HepG2 (cell line): ENCODE data around the gene APOC4. TPM values are rescaled to one million over a fixed set of nuclear protein-coding genes. Genes with fewer than 3 reads are reported as not detected.

Experiments
- CENPX ChIP-seq: sonication (generic); formaldehyde crosslinking; IDR thresholded peaks from 2 replicates; pipeline ENCODE4 v1.9.0; 2021; ENCODE audit warnings: mild to moderate bottlenecking, missing genetic modification reagents, moderate library complexity
- HDAC1 ChIP-seq: sonication (generic); formaldehyde crosslinking; IDR thresholded peaks from 2 replicates; pipeline ENCODE4 v1.5.1; 2020; ENCODE audit warnings: mild to moderate bottlenecking, missing genetic modification reagents
- IRF2 ChIP-seq: IDR thresholded peaks from 2 replicates; pipeline ENCODE4 v1.6.1; 2018; ENCODE audit warnings: missing genetic modification reagents, missing compliant biosample characterization
- KDM2A ChIP-seq: sonication (generic); formaldehyde crosslinking; IDR thresholded peaks from 2 replicates; pipeline ENCODE4 v1.4.0; 2020; ENCODE audit warnings: low read depth, missing genetic modification reagents, borderline replicate concordance
- MAFF ChIP-seq: IDR thresholded peaks from 2 replicates; pipeline ENCODE4 v1.6.1; 2011; ENCODE audit warnings: low read depth, low read length, improper control_type of control experiment
- MZF1 ChIP-seq: sonication (generic); formaldehyde crosslinking; IDR thresholded peaks from 2 replicates; pipeline ENCODE4 v1.8.1; 2023; ENCODE audit warnings: mild to moderate bottlenecking, missing genetic modification reagents, borderline replicate concordance
- RAD21 ChIP-seq: fragments of 450-650 bp; formaldehyde crosslinking; IDR thresholded peaks from 2 replicates; pipeline ENCODE4 v1.5.0; 2020; ENCODE audit warnings: mild to moderate bottlenecking
- RBM22 ChIP-seq: fragments of 200-400 bp; formaldehyde crosslinking; optimal IDR thresholded peaks from 2 replicates; pipeline ENCODE3; 2017; ENCODE audit warnings: mild to moderate bottlenecking, low read length, moderate library complexity
- RBM39 ChIP-seq: fragments of 200-400 bp; formaldehyde crosslinking; IDR thresholded peaks from one replicate; pipeline ENCODE4 v1.6.1; 2018; ENCODE audit warnings: antibody characterized with exemption, mild to moderate bottlenecking, low read depth, low read length; ENCODE audit not compliant: poor library complexity, severe bottlenecking
- RELA ChIP-seq: sonication (generic); formaldehyde crosslinking; IDR thresholded peaks from 2 replicates; pipeline ENCODE4 v1.4.0; 2020; ENCODE audit warnings: missing genetic modification reagents
- SKI ChIP-seq: fragments of 450-650 bp; IDR thresholded peaks from one replicate; pipeline ENCODE4 v1.6.1; 2018; ENCODE audit warnings: mild to moderate bottlenecking; ENCODE audit not compliant: partially characterized antibody
- SP4 ChIP-seq: sonication (generic); formaldehyde crosslinking; IDR thresholded peaks from 2 replicates; pipeline ENCODE4 v1.8.1; 2023; ENCODE audit warnings: mild to moderate bottlenecking, missing genetic modification reagents
- TCF12 ChIP-seq, 2 experiments: fragments of 450-650 bp in 1 of 2; sonication (generic) in 1 of 2; formaldehyde crosslinking in 1 of 2; IDR thresholded peaks; 2 replicates each; pipeline versions ENCODE4 v1.6.1 to v1.8.0; 2017 to 2022; ENCODE audit warnings: antibody characterized with exemption in 1 of 2, mild to moderate bottlenecking in 1 of 2, missing genetic modification reagents in 1 of 2, moderate library complexity in 1 of 2
- TGIF2 ChIP-seq: IDR thresholded peaks from 2 replicates; pipeline ENCODE4 v1.6.1; 2016; ENCODE audit warnings: control low read depth, missing compliant biosample characterization
- ZNF678 ChIP-seq: sonication (generic); formaldehyde crosslinking; IDR thresholded peaks from 2 replicates; pipeline ENCODE4 v1.4.0; 2020; ENCODE audit warnings: mild to moderate bottlenecking, missing genetic modification reagents
- ZNF772 ChIP-seq: sonication (generic); formaldehyde crosslinking; IDR thresholded peaks from 2 replicates; pipeline ENCODE4 v1.5.0; 2020; ENCODE audit warnings: mild to moderate bottlenecking, missing genetic modification reagents
- ZSCAN21 ChIP-seq: sonication (generic); formaldehyde crosslinking; IDR thresholded peaks from 2 replicates; pipeline ENCODE4 v1.8.0; 2022; ENCODE audit warnings: mild to moderate bottlenecking, missing genetic modification reagents, moderate library complexity, borderline replicate concordance
- ZSCAN29 ChIP-seq: sonication (generic); formaldehyde crosslinking; conservative IDR thresholded peaks from 2 replicates; pipeline ENCODE4 v1.4.0; 2020; ENCODE audit warnings: mild to moderate bottlenecking, missing genetic modification reagents
- polyA plus RNA-seq, 8 experiments: library from polyadenylated mRNA; depleted of rRNA in 3 of 8; stranded (reverse) in 7 of 8; unstranded in 1 of 8; fragments of >200 nt; fragmentation: Illumina TruSeq in 4 of 8; extraction: Trizol in 4 of 8; gene quantifications; 2 replicates each; pipeline versions ENCODE4 v1.2.1 to v1.2.3, GENCODE V29; 2011 to 2016; ENCODE audit warnings: low read depth in 4 of 8, missing spikeins in 1 of 8, mixed read lengths in 1 of 8; ENCODE audit not compliant: insufficient read depth in 1 of 8
- total RNA-seq, 5 experiments: library from RNA; depleted of rRNA; stranded (reverse); fragments of >200 nt; fragmentation: Illumina TruSeq; extraction: Trizol; gene quantifications; 2 replicates each; pipeline ENCODE4 v1.2.3, GENCODE V29; 2016; ENCODE audit warnings: low read depth in 1 of 5
- TF ChIP-seq, protein P1 (sequence below): sonication (generic); formaldehyde crosslinking; IDR thresholded peaks from 2 replicates; pipeline ENCODE4 v1.5.0; 2020; ENCODE audit warnings: mild to moderate bottlenecking, missing genetic modification reagents, moderate library complexity
- TF ChIP-seq, protein P2 (sequence below): sonication (generic); formaldehyde crosslinking; IDR thresholded peaks from 2 replicates; pipeline ENCODE4 v1.8.1; 2023; ENCODE audit warnings: mild to moderate bottlenecking, missing genetic modification reagents
- TF ChIP-seq, protein P3 (sequence below): sonication (generic); formaldehyde crosslinking; IDR thresholded peaks from 2 replicates; pipeline ENCODE4 v1.4.0; 2020; ENCODE audit warnings: low read depth, missing genetic modification reagents
- TF ChIP-seq, protein P4 (sequence below): sonication (generic); formaldehyde crosslinking; IDR thresholded peaks from 2 replicates; pipeline ENCODE4 v1.4.0; 2020; ENCODE audit warnings: low read depth, mild to moderate bottlenecking, missing genetic modification reagents

The APOC4 gene
- total and polyA plus RNA-seq, 2 of the 13 experiments (the other 11 are each of a cell fraction or from before 2014, with no cell fraction given), result 0.46 TPM; not detected in 1

DNA sequence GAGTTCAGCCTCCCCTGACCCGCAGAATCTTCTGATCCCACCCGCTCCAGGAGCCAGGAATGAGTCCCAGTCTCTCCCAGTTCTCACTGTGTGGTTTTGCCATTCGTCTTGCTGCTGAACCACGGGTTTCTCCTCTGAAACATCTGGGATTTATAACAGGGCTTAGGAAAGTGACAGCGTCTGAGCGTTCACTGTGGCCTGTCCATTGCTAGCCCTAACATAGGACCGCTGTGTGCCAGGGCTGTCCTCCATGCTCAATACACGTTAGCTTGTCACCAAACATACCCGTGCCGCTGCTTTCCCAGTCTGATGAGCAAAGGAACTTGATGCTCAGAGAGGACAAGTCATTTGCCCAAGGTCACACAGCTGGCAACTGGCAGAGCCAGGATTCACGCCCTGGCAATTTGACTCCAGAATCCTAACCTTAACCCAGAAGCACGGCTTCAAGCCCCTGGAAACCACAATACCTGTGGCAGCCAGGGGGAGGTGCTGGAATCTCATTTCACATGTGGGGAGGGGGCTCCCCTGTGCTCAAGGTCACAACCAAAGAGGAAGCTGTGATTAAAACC lies 37.5 kb upstream of the APOC4 start (continued):
- TF ChIP-seq, protein P1, sequence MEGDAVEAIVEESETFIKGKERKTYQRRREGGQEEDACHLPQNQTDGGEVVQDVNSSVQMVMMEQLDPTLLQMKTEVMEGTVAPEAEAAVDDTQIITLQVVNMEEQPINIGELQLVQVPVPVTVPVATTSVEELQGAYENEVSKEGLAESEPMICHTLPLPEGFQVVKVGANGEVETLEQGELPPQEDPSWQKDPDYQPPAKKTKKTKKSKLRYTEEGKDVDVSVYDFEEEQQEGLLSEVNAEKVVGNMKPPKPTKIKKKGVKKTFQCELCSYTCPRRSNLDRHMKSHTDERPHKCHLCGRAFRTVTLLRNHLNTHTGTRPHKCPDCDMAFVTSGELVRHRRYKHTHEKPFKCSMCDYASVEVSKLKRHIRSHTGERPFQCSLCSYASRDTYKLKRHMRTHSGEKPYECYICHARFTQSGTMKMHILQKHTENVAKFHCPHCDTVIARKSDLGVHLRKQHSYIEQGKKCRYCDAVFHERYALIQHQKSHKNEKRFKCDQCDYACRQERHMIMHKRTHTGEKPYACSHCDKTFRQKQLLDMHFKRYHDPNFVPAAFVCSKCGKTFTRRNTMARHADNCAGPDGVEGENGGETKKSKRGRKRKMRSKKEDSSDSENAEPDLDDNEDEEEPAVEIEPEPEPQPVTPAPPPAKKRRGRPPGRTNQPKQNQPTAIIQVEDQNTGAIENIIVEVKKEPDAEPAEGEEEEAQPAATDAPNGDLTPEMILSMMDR (CRISPR knock-in tag), result peak; percentile 66
- 0 out of 2 replicates have a peak, but pooled peaks have one; percentile 12 for TF ChIP-seq ZSCAN21
- no peak; the same call in 1 of the 2 replicates for TF ChIP-seq HDAC1 (CRISPR knock-in tag)
- TF ChIP-seq, protein P2, sequence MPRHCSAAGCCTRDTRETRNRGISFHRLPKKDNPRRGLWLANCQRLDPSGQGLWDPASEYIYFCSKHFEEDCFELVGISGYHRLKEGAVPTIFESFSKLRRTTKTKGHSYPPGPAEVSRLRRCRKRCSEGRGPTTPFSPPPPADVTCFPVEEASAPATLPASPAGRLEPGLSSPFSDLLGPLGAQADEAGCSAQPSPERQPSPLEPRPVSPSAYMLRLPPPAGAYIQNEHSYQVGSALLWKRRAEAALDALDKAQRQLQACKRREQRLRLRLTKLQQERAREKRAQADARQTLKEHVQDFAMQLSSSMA (CRISPR knock-in tag), result 0 out of 2 replicates have a peak, but pooled peaks have one; percentile 34
- no peak for TF ChIP-seq ZSCAN29 (CRISPR knock-in tag)
- TF ChIP-seq KDM2A, result peak; percentile 21; the same call in 1 of the 2 replicates
- no peak for TF ChIP-seq RELA (CRISPR knock-in tag)
- no peak for TF ChIP-seq TGIF2 (CRISPR knock-in tag)
- TF ChIP-seq MAFF, result no peak
- peak; percentile 37; the same call in 1 of the 2 replicates for TF ChIP-seq RAD21
- TF ChIP-seq, protein P3, sequence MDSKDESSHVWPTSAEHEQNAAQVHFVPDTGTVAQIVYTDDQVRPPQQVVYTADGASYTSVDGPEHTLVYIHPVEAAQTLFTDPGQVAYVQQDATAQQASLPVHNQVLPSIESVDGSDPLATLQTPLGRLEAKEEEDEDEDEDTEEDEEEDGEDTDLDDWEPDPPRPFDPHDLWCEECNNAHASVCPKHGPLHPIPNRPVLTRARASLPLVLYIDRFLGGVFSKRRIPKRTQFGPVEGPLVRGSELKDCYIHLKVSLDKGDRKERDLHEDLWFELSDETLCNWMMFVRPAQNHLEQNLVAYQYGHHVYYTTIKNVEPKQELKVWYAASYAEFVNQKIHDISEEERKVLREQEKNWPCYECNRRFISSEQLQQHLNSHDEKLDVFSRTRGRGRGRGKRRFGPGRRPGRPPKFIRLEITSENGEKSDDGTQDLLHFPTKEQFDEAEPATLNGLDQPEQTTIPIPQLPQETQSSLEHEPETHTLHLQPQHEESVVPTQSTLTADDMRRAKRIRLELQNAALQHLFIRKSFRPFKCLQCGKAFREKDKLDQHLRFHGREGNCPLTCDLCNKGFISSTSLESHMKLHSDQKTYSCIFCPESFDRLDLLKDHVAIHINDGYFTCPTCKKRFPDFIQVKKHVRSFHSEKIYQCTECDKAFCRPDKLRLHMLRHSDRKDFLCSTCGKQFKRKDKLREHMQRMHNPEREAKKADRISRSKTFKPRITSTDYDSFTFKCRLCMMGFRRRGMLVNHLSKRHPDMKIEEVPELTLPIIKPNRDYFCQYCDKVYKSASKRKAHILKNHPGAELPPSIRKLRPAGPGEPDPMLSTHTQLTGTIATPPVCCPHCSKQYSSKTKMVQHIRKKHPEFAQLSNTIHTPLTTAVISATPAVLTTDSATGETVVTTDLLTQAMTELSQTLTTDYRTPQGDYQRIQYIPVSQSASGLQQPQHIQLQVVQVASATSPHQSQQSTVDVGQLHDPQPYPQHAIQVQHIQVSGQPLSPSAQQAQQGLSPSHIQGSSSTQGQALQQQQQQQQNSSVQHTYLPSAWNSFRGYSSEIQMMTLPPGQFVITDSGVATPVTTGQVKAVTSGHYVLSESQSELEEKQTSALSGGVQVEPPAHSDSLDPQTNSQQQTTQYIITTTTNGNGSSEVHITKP (CRISPR knock-in tag), result 0 out of 2 replicates have a peak, but pooled peaks have one; percentile 24
- TF ChIP-seq IRF2 (CRISPR knock-in tag), result no peak
- TF ChIP-seq SKI, result no peak
- TF ChIP-seq ZNF678 (CRISPR knock-in tag), result no peak
- TF ChIP-seq CENPX (CRISPR knock-in tag), result no peak
- TF ChIP-seq, protein P4, sequence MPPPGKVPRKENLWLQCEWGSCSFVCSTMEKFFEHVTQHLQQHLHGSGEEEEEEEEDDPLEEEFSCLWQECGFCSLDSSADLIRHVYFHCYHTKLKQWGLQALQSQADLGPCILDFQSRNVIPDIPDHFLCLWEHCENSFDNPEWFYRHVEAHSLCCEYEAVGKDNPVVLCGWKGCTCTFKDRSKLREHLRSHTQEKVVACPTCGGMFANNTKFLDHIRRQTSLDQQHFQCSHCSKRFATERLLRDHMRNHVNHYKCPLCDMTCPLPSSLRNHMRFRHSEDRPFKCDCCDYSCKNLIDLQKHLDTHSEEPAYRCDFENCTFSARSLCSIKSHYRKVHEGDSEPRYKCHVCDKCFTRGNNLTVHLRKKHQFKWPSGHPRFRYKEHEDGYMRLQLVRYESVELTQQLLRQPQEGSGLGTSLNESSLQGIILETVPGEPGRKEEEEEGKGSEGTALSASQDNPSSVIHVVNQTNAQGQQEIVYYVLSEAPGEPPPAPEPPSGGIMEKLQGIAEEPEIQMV (CRISPR knock-in tag), result no peak
- TF ChIP-seq SP4, result no peak
- TF ChIP-seq TCF12 (IDR thresholded peaks at IDR 0.05), result no peak
- no peak for TF ChIP-seq TCF12 (CRISPR knock-in tag; IDR thresholded peaks at IDR 0.05)
- TF ChIP-seq RBM39, result no peak
- no peak for TF ChIP-seq MZF1 (CRISPR knock-in tag)
- TF ChIP-seq ZNF772 (CRISPR knock-in tag), result 0 out of 2 replicates have a peak, but pooled peaks have one; percentile 14
- TF ChIP-seq RBM22, result peak; percentile 13
